Lower leg skin (tissue), 3 donors: ENCODE results near the gene ACTRT2.

Experiments
- CTCF ChIP-seq, 3 donors: fragments of 450-650 bp; IDR thresholded peaks; one replicate each; pipeline ENCODE4 v1.5.1; 2016; ENCODE audit warnings: antibody characterized with exemption in 3 of 3, mild to moderate bottlenecking in 3 of 3, moderate library complexity in 2 of 3
- POLR2A ChIP-seq, 2 donors: fragments of 450-650 bp; IDR thresholded peaks; one replicate each; pipeline ENCODE4 v1.6.1; 2016 to 2017; ENCODE audit warnings: antibody characterized with exemption in 2 of 2, mild to moderate bottlenecking in 1 of 2, moderate library complexity in 1 of 2

GRCh38 chr1:3021233-3021671, at the start of gene ACTRT2:
- TF ChIP-seq POLR2A (IDR thresholded peaks at IDR 0.05) (no peak), CTCF (IDR thresholded peaks at IDR 0.05) (no peak)
